Heart left ventricle (tissue), 16 donors: Measurements from ENCODE around the gene RAD23A. TPM values are rescaled to one million over a fixed set of nuclear protein-coding genes. Genes with fewer than 3 reads are reported as not detected.
A peak's percentile ranks its signal among the peaks of the same experiment; 100 is the strongest.

ENCODE experiments used
- ATAC-seq, 4 donors: fragments of 200-7000 bp; cut with Tn5 transposase; one replicate each; pipeline ENCODE4 v1.9.1; 2020 to 2022; ENCODE audit warnings: moderate library complexity in 4 of 4, mild to moderate bottlenecking in 3 of 4, moderate number of reproducible peaks in 1 of 4
- DNase-seq, 5 donors: peaks; one replicate each; pipeline ENCODE4 v3.0.0-alpha.2; 2020
- H3K27ac ChIP-seq, 12 donors: fragments of 200-600 bp; sonication (generic) in 4 of 12; one replicate each; pipeline versions ENCODE4 v1.5.0 to v1.8.0; 2016 to 2022; ENCODE audit warnings: mild to moderate bottlenecking in 2 of 12
- H3K27me3 ChIP-seq, 9 donors: fragments of 200-600 bp; sonication (generic) in 2 of 9; one replicate each; pipeline versions ENCODE4 v1.5.1 to v1.8.0; 2016 to 2022; ENCODE audit warnings: mild to moderate bottlenecking in 3 of 9
- H3K36me3 ChIP-seq, 9 donors: fragments of 200-600 bp; sonication (generic) in 2 of 9; one replicate each; pipeline versions ENCODE4 v1.5.0 to v1.8.0; 2018 to 2022; ENCODE audit warnings: mild to moderate bottlenecking in 2 of 9
- H3K4me1 ChIP-seq, 12 donors: fragments of 200-600 bp; sonication (generic) in 4 of 12; one replicate each; pipeline versions ENCODE4 v1.5.0 to v1.8.0; 2016 to 2022; ENCODE audit warnings: mild to moderate bottlenecking in 3 of 12
- H3K4me3 ChIP-seq, 12 donors: fragments of 200-600 bp; sonication (generic) in 4 of 12; one replicate each; pipeline versions ENCODE4 v1.5.0 to v1.8.0; 2017 to 2022; ENCODE audit warnings: mild to moderate bottlenecking in 9 of 12, moderate library complexity in 4 of 12
- H3K9me3 ChIP-seq, 12 donors: fragments of 200-600 bp; sonication (generic) in 4 of 12; one replicate each; pipeline versions ENCODE4 v1.5.0 to v1.8.0; 2016 to 2022; ENCODE audit warnings: mild to moderate bottlenecking in 1 of 12
- POLR2A ChIP-seq, 2 donors: fragments of 450-650 bp; IDR thresholded peaks; one replicate each; pipeline ENCODE4 v1.6.1; 2017; ENCODE audit warnings: antibody characterized with exemption in 2 of 2, mild to moderate bottlenecking in 2 of 2, moderate library complexity in 2 of 2
- WGBS, 4 donors: extraction: QIAGEN DNeasy Blood & Tissue Kit in 2 of 4; methylation state at CpG; one replicate each; pipeline versions ENCODE4 v1.1.5 to v1.1.7; 2013 to 2018; 5-methylcytosine and 5-hydroxymethylcytosine counted together
- intact Hi-C, 10 donors: fragments of 100-400 bp; cut with DNase I; formaldehyde crosslinking; loops; one replicate each; pipeline versions ENCODE4 v1.11.1 to v1.14.2; 2022
- polyA plus RNA-seq, 2 donors: library from polyadenylated mRNA; stranded (reverse); fragments of 200-250 nt; gene quantifications; one replicate each; pipeline ENCODE4 v1.2.3, GENCODE V29; 2013
- total RNA-seq, 9 donors: library from RNA; depleted of rRNA in 2 of 9; stranded (reverse); fragments of >200 nt in 2 of 9; fragmentation: NEBNext Ultra II Directional in 3 of 9; extraction: Animal tissue kit (Norgen Biotek cat#: 25700) in 3 of 9; gene quantifications; one replicate each; pipeline versions ENCODE4 v1.1.0 to v1.2.4, GENCODE V29; 2016 to 2023
- TF ChIP-seq, protein P1 (sequence below), 12 donors: fragments of 200-600 bp; sonication (generic) in 4 of 12; IDR thresholded peaks; one replicate each; pipeline versions ENCODE4 v1.5.0 to v1.8.0; 2018 to 2022; ENCODE audit warnings: antibody characterized with exemption in 12 of 12, mild to moderate bottlenecking in 5 of 12
- donor health status: ischemic (EF 13 %, LVEDD 7.1; RV severe dilation, severe dysfunction).
- donor health status: healthy with polysubstance abuse.
- donor health status: DM: no; HTN: yes; CAD: no.
- donor health status: DM: no; HTN: no; CAD: no.
- donor health status: ischemic (EF 25% LVEDD 6.9; RV normal size, moderate dysfunction).
- donor health status: ischemic (EF 25% LVEDD 5.7; RV mildly dilated, moderate dysfunction).
- donor health status: healthy.
- donor health status: DM: yes; HTN: yes; CAD: no.
- donor health status: ischemic (EF 35%, LVEDD 5.7; RV mildly dilated, moderate dysfunction).
- donor health status: nonischemic (EF 11% LVEDD 7.7; RV severe dilation, severe dysfunction).
- donor health status: DM: yes; HTN: yes; CAD: no.
- donor health status: PGD.
- donor health status: ischemic (EF 29% LVEDD 5.4; RV normal size, mild dysfunction).
- donor health status: nonischemic (EF 23%, LVEDD 6.1; RV moderate dilation, normal function).

The RAD23A gene
- total and polyA plus RNA-seq, 11 donors = 130 to 272 (median 162) TPM

DNA sequence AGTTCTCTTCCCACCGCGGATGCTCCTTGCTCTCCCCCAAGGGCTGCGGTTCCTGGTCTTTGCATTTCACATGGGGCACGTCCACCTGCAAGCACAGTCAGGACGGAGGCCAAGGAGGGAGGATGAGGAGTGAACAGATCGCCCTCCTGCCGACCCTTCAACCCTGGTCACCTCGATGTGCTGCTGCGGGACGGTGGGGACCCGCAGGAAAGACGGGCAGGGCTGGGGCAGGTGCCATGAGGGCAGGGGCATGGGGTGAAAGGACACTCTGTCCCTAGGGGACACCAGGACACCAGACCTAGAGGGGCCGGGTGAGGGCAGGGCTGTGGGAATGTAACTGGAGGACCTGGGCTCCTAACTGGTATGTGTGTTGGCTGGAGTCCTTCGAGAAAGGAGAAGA, 27.4 kb upstream of the RAD23A start:
- peak in 1 of 4 donors; percentile 5 for ATAC-seq

DNA sequence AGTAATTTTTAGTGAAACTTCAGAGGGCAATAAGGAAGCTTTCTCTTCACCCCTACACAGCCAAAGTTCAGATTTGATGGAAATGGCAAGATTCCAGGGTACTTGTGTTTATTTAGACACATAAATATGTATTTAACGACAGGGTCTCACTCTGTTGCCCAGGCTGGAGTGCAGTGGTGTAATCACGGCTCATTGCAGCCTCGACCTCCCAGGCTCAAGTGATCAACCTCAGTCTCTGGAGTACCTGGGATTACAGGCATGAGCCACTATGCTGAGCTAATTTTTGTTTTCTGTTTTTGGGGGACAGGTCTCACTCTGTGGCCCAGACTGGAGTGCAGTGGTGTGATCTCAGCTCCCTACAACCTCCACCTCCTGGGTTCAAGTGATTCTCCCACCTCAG, 24.6 kb upstream of the RAD23A start:
- Histone ChIP-seq H3K27ac (no peak overlapping the region), H3K27me3 (no peaks in the 10 kb centered on the region), H3K4me1 (peaks cover 0 to 10% (median 4%) of the 10 kb centered on the region in 12 donors), H3K36me3 (peaks cover 4 to 41% (median 40%) of the 10 kb centered on the region in 9 donors), H3K9me3 (no peaks in the 10 kb centered on the region), H3K4me3 (no peak overlapping the region)
- TF ChIP-seq, protein P1, sequence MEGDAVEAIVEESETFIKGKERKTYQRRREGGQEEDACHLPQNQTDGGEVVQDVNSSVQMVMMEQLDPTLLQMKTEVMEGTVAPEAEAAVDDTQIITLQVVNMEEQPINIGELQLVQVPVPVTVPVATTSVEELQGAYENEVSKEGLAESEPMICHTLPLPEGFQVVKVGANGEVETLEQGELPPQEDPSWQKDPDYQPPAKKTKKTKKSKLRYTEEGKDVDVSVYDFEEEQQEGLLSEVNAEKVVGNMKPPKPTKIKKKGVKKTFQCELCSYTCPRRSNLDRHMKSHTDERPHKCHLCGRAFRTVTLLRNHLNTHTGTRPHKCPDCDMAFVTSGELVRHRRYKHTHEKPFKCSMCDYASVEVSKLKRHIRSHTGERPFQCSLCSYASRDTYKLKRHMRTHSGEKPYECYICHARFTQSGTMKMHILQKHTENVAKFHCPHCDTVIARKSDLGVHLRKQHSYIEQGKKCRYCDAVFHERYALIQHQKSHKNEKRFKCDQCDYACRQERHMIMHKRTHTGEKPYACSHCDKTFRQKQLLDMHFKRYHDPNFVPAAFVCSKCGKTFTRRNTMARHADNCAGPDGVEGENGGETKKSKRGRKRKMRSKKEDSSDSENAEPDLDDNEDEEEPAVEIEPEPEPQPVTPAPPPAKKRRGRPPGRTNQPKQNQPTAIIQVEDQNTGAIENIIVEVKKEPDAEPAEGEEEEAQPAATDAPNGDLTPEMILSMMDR (IDR thresholded peaks at IDR 0.05) = no peak
- TF ChIP-seq POLR2A (IDR thresholded peaks at IDR 0.05) = no peak
- no peak for DNase-seq
- ATAC-seq = no peak
- WGBS, 4 donors = 67 to 73% (median 72%) methylated on average over 3 of the region's 3 CpGs
- intact Hi-C loops = no loop called here

More for the DNA sequence above, 27.4 kb upstream of the RAD23A start:
- H3K27me3 ChIP-seq = no peaks in the 10 kb centered on the region
- H3K4me3 ChIP-seq = no peak overlapping the region
- no peaks in the 10 kb centered on the region for H3K9me3 ChIP-seq
- H3K36me3 ChIP-seq = peaks cover 0 to 13% (median 12%) of the 10 kb centered on the region in 9 donors
- intact Hi-C loops = no loop called here
- peaks cover 0 to 18% (median 11%) of the 10 kb centered on the region in 12 donors for H3K4me1 ChIP-seq
- TF ChIP-seq, protein P1 (IDR thresholded peaks at IDR 0.05) = no peak
- no peak for TF ChIP-seq POLR2A (IDR thresholded peaks at IDR 0.05)
- 92 to 96% (median 94%) methylated on average over 8 to 14 of the region's 14 CpGs for WGBS, 4 donors
- no peak for DNase-seq
- H3K27ac ChIP-seq = no peak overlapping the region

DNA sequence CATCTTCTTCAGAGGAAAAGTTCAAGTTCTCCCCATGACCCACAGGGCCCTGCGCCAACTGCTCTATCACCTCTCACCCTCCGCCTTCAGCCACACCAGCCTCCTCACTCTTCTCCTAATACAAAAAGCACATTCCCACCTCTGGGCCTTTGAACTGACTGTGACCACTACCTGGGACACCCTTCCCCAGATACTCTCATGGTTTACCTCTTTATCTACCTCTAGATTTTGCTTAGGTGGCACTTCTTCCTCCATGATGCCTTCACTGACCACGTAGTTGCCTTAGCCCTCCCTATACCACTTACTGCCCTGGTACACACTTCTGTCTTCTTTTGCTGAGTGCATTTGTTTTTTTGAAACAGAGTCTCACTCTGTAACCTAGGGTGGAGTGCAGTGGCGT, 22.7 kb upstream of the RAD23A start:
- Histone ChIP-seq H3K4me3 (no peak overlapping the region), H3K4me1 (peaks cover 0 to 10% (median 4%) of the 10 kb centered on the region in 12 donors), H3K36me3 (peaks cover 4 to 60% (median 59%) of the 10 kb centered on the region in 9 donors), H3K27ac (no peak overlapping the region), H3K9me3 (no peaks in the 10 kb centered on the region), H3K27me3 (no peaks in the 10 kb centered on the region)
- ATAC-seq (no peak), DNase-seq (no peak)
- 97 to 98% (median 97%) methylated on average over 4 of the region's 4 CpGs for WGBS, 4 donors
- intact Hi-C loops = no loop called here
- no peak for TF ChIP-seq POLR2A (IDR thresholded peaks at IDR 0.05)
- TF ChIP-seq, protein P1 (IDR thresholded peaks at IDR 0.05) = no peak

DNA sequence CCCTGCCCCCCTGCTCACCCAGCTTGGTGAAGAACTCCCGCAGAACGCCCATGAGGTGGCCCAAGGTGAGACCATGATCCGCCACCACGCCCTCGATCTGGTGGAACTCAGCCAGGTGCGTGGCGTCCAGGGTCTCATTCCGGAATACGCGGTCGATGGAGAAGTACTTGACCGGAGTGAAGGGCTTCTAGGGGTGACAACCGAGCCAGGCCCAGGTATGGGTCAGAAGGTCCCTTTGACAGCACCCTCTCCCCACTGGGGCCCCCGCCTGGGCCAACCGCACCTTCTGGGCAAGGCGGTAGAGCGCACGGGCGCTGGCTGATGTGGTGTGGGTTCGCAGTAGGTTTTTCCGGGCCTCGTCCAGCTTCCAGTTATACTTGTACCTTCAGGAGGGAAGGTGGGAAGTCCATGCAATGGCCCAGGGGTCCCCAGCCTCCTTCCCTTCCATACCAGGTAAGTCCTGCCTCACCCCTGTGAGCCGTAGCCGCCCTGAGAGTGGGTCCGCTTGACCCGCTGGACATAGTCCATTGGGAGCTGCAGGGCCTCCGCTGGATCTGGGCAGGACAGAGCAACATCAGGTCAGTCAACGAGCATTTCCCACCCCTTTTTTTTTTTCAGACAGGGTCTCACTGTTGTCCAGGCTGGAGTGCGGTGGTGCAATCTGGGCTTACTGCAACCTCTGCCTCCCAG, 20.9 kb upstream of the RAD23A start:
- intact Hi-C loops = no loop called here
- ATAC-seq = peak in 1 of 4 donors; percentile 12

More for the DNA sequence above, 20.9 kb upstream of the RAD23A start:
- DNase-seq = no peak
- TF ChIP-seq, protein P1 (IDR thresholded peaks at IDR 0.05) = no peak
- no peak for TF ChIP-seq POLR2A (IDR thresholded peaks at IDR 0.05)
- no peak overlapping the region for H3K4me3 ChIP-seq
- H3K27me3 ChIP-seq = no peaks in the 10 kb centered on the region
- H3K4me1 ChIP-seq = no peaks in the 10 kb centered on the region
- no peaks in the 10 kb centered on the region for H3K9me3 ChIP-seq
- 94 to 97% (median 96%) methylated on average over 28 to 29 of the region's 29 CpGs for WGBS, 4 donors
- no peak overlapping the region for H3K27ac ChIP-seq
- H3K36me3 ChIP-seq = peaks cover 4 to 78% (median 77%) of the 10 kb centered on the region in 9 donors
